Bronchial epithelial cell (primary cell): ENCODE data around the gene ENKUR. TPM values are rescaled to one million over a fixed set of nuclear protein-coding genes. Genes with fewer than 3 reads are reported as not detected.
A peak's percentile ranks its signal among the peaks of the same experiment; 100 is the strongest.

Source experiments
- DNase-seq: peaks from one replicate; pipeline ENCODE4 v3.0.0-alpha.2; 2010; ENCODE audit warnings: low read depth
- FAIRE-seq: peaks from 2 replicates; lab custom pipeline; 2011; peaks lifted over from hg19 to GRCh38; lab: Jason Lieb, UNC
- H3K27me3 ChIP-seq: 2 replicates; pipeline ENCODE4 v1.5.1; 2011; ENCODE audit warnings: low read length; ENCODE audit not compliant: control insufficient read depth, insufficient read depth
- H3K36me3 ChIP-seq: 2 replicates; pipeline ENCODE4 v1.5.1; 2011; ENCODE audit warnings: low read length; ENCODE audit not compliant: control insufficient read depth, insufficient read depth
- H3K4me3 ChIP-seq: 2 replicates; pipeline ENCODE4 v1.5.1; 2011; ENCODE audit warnings: mild to moderate bottlenecking, low read depth, low read length, control low read depth
- total RNA-seq: library from RNA; depleted of rRNA; stranded (reverse); fragments of >200 nt; gene quantifications from 2 replicates; pipeline ENCODE4 v1.2.1, GENCODE V29; 2014
- TF ChIP-seq, protein P1 (sequence below): IDR thresholded peaks from 2 replicates; pipeline ENCODE4 v1.5.1; 2011; ENCODE audit warnings: mild to moderate bottlenecking, moderate library complexity, low read length, control low read depth, inconsistent platforms; ENCODE audit not compliant: insufficient read depth, severe bottlenecking

ENKUR gene
- total RNA-seq, 1 donor from 2014 or later: 0.26 TPM

DNA sequence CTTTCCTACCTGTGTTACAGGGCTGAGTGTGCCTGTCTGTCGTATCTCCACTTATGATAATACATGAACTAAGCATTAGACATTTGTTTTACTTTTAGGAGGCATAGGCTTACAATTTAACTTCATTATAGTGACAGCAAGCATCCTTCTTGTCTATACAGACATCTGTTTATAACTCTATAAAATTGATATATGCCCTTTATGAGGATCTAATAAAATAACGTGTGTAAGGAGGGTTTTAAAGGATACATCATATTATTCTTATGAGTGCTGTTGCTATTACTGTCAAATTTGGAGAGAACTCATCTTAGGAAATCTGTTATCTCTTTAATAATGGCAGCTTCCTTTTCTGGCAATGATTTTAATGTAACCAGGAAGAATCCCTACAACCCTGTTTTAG is 22.4 kb upstream of the ENKUR start:
- Histone ChIP-seq H3K4me3 (no peak overlapping the region), H3K36me3 (no peaks in the 10 kb centered on the region), H3K27me3 (no peaks in the 10 kb centered on the region)
- no peak for FAIRE-seq
- TF ChIP-seq, protein P1, sequence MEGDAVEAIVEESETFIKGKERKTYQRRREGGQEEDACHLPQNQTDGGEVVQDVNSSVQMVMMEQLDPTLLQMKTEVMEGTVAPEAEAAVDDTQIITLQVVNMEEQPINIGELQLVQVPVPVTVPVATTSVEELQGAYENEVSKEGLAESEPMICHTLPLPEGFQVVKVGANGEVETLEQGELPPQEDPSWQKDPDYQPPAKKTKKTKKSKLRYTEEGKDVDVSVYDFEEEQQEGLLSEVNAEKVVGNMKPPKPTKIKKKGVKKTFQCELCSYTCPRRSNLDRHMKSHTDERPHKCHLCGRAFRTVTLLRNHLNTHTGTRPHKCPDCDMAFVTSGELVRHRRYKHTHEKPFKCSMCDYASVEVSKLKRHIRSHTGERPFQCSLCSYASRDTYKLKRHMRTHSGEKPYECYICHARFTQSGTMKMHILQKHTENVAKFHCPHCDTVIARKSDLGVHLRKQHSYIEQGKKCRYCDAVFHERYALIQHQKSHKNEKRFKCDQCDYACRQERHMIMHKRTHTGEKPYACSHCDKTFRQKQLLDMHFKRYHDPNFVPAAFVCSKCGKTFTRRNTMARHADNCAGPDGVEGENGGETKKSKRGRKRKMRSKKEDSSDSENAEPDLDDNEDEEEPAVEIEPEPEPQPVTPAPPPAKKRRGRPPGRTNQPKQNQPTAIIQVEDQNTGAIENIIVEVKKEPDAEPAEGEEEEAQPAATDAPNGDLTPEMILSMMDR: no peak
- DNase-seq: no peak

DNA sequence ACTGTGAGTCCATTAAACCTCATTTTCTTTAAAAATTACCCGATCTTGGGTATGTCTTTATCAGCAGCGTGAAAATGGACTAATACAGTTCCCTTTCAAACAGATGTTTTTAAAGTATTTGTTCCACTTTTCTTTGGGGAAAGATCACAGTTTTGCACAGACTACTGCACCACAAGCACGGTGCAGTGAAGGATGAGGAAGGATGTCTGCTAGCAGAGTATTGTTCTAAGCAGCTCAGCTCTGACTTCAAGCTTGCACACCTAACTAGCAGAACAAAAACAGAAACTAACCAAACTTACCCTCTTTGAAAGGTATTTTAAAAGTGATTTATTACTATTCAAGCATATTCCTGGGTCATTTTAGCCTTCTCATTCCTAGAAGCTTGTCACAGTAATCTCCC is 20.4 kb upstream of the ENKUR start:
- FAIRE-seq: no peak
- TF ChIP-seq, protein P1: no peak
- DNase-seq: no peak
- Histone ChIP-seq H3K27me3 (no peaks in the 10 kb centered on the region), H3K36me3 (no peaks in the 10 kb centered on the region), H3K4me3 (no peak overlapping the region)

DNA sequence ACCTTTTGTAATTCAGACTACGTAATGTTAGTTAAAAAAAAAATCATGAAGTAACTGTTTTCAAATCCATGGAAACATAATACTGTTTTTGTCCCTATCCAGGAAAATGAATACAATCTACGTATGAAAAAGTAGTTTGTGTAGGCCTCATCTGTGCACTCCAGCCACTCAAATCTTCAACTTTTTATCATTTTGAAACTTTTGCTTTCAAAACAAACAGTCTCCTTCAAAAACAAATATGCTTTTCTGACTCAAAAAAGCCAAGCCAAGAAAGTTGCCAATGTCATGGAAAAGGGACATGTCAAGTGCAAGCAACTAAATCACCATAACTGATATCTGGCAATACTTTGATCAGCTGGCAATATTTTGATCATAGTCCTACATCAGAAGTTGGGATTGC is 13.6 kb upstream of the ENKUR start:
- DNase-seq: no peak
- TF ChIP-seq, protein P1: no peak
- H3K27me3 ChIP-seq: no peaks in the 10 kb centered on the region
- no peak overlapping the region for H3K4me3 ChIP-seq
- no peaks in the 10 kb centered on the region for H3K36me3 ChIP-seq
- FAIRE-seq: no peak

DNA sequence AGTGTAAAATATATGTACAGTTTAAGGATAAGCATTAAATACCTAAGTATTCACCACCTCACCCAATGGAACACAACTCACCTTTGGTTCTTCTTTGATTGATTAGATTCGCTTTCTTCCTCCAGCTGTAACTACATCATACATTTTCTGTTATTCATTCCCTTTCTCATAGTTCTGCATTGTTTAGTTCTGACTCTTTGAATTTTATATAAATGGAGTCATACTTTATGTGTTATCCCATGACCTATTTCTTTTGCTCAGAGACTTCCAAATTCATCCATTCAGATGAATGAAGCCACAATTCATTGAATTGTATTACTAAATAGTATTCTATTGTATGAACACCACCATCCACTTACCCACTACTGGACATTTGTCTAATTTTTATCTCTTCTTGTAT is 12.8 kb upstream of the ENKUR start:
- no peak overlapping the region for H3K4me3 ChIP-seq
- TF ChIP-seq, protein P1: no peak
- DNase-seq (peak; percentile 40), FAIRE-seq (no peak)
- H3K27me3 ChIP-seq: no peaks in the 10 kb centered on the region
- no peaks in the 10 kb centered on the region for H3K36me3 ChIP-seq

DNA sequence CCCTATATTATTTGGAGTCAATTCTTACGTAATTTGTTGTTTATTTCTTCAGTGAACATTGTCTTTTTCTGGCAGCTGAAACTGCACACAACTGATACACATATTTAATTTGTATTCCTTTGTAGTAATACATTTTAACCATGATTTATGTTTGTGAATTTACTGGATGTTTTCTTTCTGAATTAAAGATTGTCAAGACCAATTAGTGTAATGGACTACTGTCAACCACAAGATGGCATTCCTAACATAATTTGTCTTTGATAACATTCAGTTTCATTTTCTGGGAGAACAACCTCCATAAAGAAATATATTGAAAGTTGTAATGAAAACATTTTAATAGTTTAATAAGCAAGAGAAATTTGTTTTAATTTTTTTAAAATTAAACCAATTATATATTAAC is 10.5 kb upstream of the ENKUR start:
- FAIRE-seq (no peak), DNase-seq (peak; percentile 54)
- Histone ChIP-seq H3K36me3 (no peaks in the 10 kb centered on the region), H3K27me3 (no peaks in the 10 kb centered on the region), H3K4me3 (no peak overlapping the region)
- TF ChIP-seq, protein P1: peak; percentile 19

DNA sequence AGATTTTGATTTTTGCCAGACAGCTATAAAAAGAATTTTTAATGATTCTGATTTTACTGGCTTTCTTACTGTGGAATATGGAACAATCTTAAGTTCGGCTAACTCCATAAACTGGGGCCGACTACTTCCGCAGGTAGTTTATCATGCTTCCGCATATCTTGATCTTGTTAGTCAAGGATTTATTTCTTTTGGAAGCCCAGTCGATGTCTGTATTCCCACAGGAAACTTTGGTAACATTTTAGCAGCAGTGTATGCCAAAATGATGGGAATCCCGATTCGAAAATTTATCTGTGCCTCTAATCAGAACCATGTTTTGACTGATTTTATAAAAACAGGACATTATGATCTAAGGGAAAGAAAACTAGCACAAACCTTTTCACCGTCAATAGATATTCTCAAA is 8.6 kb upstream of the ENKUR start:
- FAIRE-seq: no peak

More for the DNA sequence above, 8.6 kb upstream of the ENKUR start:
- no peak for DNase-seq
- TF ChIP-seq, protein P1: no peak
- no peaks in the 10 kb centered on the region for H3K36me3 ChIP-seq
- H3K4me3 ChIP-seq: no peak overlapping the region
- H3K27me3 ChIP-seq: no peaks in the 10 kb centered on the region
